ENCODE measurements around the gene MEGF9. TPM values are rescaled to one million over a fixed set of nuclear protein-coding genes. Genes with fewer than 3 reads are reported as not detected.

The MEGF9 gene
- total and polyA plus RNA-seq, 2 of the 13 experiments (the other 11 are each of a cell fraction or from before 2014, with no cell fraction given), result 3.1 to 3.3 TPM

DNA sequence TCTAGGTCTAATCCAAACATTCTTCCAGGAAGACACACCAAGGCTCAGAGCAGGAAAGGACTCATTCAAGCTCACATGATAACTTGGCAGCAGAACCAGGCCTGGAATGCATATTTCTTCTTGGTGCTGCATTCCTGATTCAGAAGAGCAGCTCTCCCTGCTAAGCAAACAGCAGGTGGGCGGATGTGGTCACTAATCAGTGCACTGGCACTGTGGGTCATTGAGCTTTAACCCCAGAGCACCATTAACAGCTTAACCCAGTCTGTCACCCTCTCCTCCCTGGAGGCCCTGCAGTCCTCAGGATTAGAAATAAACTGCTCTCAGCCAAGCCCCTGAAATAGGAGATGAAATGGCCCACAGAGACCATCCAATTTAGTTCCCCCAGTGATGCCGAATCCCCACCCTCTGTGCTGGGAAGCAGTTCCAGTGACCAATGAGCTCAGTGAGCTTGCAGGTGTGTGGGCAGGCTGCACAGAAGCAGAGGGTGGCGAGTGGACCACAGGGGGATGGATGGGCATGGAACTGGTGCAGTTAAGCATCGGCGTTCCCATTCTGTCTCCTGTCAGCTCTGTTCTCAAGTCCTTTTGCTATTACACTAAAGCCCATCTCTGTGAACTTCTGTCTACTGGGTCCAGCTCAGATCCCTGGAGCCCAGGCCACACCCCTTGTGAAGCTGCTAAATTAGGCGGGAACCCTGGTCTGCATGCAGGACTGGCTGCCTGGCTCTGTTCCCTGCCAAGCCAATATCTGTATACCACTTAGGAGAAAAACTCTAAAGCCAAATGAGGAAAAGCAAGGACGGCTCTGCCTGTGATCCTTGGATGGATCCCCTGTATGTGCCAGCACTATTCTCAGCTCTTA is 16.6 kb upstream of the MEGF9 start (continued):
- TF ChIP-seq, protein P1, sequence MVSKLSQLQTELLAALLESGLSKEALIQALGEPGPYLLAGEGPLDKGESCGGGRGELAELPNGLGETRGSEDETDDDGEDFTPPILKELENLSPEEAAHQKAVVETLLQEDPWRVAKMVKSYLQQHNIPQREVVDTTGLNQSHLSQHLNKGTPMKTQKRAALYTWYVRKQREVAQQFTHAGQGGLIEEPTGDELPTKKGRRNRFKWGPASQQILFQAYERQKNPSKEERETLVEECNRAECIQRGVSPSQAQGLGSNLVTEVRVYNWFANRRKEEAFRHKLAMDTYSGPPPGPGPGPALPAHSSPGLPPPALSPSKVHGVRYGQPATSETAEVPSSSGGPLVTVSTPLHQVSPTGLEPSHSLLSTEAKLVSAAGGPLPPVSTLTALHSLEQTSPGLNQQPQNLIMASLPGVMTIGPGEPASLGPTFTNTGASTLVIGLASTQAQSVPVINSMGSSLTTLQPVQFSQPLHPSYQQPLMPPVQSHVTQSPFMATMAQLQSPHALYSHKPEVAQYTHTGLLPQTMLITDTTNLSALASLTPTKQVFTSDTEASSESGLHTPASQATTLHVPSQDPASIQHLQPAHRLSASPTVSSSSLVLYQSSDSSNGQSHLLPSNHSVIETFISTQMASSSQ (IDR thresholded peaks at IDR 0.05; ENCODE audit: low read depth), result no peak
- TF ChIP-seq, protein P1 (CRISPR knock-in tag; IDR thresholded peaks at IDR 0.05; ENCODE audit: borderline replicate concordance), result no peak
- TF ChIP-seq ZNF264 (CRISPR knock-in tag; IDR thresholded peaks at IDR 0.05), result peak; percentile 97
- TF ChIP-seq ZNF761 (CRISPR knock-in tag; conservative IDR thresholded peaks at IDR 0.05), result no peak
- TF ChIP-seq, protein P2, sequence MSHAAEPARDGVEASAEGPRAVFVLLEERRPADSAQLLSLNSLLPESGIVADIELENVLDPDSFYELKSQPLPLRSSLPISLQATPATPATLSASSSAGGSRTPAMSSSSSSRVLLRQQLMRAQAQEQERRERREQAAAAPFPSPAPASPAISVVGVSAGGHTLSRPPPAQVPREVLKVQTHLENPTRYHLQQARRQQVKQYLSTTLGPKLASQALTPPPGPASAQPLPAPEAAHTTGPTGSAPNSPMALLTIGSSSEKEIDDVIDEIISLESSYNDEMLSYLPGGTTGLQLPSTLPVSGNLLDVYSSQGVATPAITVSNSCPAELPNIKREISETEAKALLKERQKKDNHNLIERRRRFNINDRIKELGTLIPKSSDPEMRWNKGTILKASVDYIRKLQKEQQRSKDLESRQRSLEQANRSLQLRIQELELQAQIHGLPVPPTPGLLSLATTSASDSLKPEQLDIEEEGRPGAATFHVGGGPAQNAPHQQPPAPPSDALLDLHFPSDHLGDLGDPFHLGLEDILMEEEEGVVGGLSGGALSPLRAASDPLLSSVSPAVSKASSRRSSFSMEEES (CRISPR knock-in tag; IDR thresholded peaks at IDR 0.05), result peak; percentile 63
- TF ChIP-seq SALL1 (CRISPR knock-in tag; IDR thresholded peaks at IDR 0.05), result peak; percentile 91
- TF ChIP-seq, protein P3, sequence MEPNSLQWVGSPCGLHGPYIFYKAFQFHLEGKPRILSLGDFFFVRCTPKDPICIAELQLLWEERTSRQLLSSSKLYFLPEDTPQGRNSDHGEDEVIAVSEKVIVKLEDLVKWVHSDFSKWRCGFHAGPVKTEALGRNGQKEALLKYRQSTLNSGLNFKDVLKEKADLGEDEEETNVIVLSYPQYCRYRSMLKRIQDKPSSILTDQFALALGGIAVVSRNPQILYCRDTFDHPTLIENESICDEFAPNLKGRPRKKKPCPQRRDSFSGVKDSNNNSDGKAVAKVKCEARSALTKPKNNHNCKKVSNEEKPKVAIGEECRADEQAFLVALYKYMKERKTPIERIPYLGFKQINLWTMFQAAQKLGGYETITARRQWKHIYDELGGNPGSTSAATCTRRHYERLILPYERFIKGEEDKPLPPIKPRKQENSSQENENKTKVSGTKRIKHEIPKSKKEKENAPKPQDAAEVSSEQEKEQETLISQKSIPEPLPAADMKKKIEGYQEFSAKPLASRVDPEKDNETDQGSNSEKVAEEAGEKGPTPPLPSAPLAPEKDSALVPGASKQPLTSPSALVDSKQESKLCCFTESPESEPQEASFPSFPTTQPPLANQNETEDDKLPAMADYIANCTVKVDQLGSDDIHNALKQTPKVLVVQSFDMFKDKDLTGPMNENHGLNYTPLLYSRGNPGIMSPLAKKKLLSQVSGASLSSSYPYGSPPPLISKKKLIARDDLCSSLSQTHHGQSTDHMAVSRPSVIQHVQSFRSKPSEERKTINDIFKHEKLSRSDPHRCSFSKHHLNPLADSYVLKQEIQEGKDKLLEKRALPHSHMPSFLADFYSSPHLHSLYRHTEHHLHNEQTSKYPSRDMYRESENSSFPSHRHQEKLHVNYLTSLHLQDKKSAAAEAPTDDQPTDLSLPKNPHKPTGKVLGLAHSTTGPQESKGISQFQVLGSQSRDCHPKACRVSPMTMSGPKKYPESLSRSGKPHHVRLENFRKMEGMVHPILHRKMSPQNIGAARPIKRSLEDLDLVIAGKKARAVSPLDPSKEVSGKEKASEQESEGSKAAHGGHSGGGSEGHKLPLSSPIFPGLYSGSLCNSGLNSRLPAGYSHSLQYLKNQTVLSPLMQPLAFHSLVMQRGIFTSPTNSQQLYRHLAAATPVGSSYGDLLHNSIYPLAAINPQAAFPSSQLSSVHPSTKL (CRISPR knock-in tag; IDR thresholded peaks at IDR 0.05), result peak; percentile 91
- TF ChIP-seq, protein P4, sequence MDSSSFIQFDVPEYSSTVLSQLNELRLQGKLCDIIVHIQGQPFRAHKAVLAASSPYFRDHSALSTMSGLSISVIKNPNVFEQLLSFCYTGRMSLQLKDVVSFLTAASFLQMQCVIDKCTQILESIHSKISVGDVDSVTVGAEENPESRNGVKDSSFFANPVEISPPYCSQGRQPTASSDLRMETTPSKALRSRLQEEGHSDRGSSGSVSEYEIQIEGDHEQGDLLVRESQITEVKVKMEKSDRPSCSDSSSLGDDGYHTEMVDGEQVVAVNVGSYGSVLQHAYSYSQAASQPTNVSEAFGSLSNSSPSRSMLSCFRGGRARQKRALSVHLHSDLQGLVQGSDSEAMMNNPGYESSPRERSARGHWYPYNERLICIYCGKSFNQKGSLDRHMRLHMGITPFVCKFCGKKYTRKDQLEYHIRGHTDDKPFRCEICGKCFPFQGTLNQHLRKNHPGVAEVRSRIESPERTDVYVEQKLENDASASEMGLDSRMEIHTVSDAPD (CRISPR knock-in tag; IDR thresholded peaks at IDR 0.05), result peak; percentile 91; the same call in 1 of the 2 replicates
- no peak for TF ChIP-seq HOXD1 (CRISPR knock-in tag; IDR thresholded peaks at IDR 0.05)
- TF ChIP-seq KLF16 (CRISPR knock-in tag; IDR thresholded peaks at IDR 0.05), result no peak
- TF ChIP-seq, protein P5, sequence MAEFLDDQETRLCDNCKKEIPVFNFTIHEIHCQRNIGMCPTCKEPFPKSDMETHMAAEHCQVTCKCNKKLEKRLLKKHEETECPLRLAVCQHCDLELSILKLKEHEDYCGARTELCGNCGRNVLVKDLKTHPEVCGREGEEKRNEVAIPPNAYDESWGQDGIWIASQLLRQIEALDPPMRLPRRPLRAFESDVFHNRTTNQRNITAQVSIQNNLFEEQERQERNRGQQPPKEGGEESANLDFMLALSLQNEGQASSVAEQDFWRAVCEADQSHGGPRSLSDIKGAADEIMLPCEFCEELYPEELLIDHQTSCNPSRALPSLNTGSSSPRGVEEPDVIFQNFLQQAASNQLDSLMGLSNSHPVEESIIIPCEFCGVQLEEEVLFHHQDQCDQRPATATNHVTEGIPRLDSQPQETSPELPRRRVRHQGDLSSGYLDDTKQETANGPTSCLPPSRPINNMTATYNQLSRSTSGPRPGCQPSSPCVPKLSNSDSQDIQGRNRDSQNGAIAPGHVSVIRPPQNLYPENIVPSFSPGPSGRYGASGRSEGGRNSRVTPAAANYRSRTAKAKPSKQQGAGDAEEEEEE (CRISPR knock-in tag; IDR thresholded peaks at IDR 0.05; ENCODE audit: borderline replicate concordance), result no peak
- TF ChIP-seq, protein P6, sequence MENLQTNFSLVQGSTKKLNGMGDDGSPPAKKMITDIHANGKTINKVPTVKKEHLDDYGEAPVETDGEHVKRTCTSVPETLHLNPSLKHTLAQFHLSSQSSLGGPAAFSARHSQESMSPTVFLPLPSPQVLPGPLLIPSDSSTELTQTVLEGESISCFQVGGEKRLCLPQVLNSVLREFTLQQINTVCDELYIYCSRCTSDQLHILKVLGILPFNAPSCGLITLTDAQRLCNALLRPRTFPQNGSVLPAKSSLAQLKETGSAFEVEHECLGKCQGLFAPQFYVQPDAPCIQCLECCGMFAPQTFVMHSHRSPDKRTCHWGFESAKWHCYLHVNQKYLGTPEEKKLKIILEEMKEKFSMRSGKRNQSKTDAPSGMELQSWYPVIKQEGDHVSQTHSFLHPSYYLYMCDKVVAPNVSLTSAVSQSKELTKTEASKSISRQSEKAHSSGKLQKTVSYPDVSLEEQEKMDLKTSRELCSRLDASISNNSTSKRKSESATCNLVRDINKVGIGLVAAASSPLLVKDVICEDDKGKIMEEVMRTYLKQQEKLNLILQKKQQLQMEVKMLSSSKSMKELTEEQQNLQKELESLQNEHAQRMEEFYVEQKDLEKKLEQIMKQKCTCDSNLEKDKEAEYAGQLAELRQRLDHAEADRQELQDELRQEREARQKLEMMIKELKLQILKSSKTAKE (CRISPR knock-in tag; IDR thresholded peaks at IDR 0.05; ENCODE audit: borderline replicate concordance), result 0 out of 2 replicates have a peak, but pooled peaks have one; percentile 23
